HG02642 (cell line): ENCODE data around the gene PAQR7.
"Not testable (repeated sequence)": the region's sequence is repeated elsewhere in the genome, so short reads cannot be mapped to it uniquely, and the experiment has no call there.

Experiments
- ATAC-seq: cut with Tn5 transposase; IDR thresholded peaks from one replicate; pipeline ENCODE4 v1.9.1; 2021; ENCODE audit warnings: mild to moderate bottlenecking; ENCODE audit not compliant: unreplicated experiment, poor library complexity

The PAQR7 gene

DNA sequence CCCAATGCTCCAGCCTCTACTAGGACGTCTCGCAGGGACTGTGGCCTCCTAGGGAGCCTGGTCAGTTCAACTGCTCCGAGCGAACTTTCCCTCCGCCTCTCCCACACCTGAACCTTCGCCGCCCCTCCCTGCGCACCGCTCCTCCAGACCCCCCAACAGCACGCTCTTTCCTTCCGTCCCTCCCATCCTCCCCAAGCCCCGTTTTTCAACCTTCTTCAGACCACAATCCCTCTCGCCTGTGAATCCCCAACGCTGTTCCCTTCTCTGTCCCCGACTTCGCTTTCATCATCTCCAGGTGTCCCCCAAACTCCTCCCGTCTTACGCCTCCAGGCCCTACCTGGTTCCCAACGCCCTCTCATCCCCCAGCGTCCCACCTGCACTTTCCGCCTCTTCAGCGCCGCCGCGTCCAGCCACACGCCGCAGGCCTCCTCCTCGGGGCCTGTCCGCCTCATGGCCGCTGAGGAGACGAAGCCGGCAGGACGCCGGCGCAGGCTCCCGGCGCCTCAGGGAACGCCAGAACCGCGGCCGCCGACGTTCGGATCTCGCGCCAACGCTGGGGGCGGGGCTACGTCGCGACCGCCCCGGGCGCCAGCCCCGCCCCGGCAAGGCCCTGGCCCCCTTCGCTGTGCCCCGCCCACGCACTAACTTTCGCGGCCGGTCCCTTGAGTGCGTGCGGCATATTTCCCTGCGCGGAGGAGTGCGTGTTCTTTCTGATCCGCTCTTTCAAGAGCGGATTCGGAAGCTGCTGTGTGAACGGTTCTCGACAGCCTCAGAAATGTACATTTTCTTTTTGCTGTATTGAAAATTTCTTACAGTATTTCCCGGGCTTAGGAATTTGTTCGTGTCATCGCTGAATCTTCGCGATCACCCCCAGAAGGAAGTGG is 16.4 kb downstream of the PAQR7 start, which contains the start of gene AUNIP:
AUNIP (minus strand) TSS at position 552 of the 884 bp plus-strand sequence; CDS start at position 452, 100 bp downstream.
- peak; percentile 91 for ATAC-seq

- ATAC-seq, result no peak
Observed at GRCh38 chr1:25858494-25858893, 17.0 kb downstream of the PAQR7 start.

DNA sequence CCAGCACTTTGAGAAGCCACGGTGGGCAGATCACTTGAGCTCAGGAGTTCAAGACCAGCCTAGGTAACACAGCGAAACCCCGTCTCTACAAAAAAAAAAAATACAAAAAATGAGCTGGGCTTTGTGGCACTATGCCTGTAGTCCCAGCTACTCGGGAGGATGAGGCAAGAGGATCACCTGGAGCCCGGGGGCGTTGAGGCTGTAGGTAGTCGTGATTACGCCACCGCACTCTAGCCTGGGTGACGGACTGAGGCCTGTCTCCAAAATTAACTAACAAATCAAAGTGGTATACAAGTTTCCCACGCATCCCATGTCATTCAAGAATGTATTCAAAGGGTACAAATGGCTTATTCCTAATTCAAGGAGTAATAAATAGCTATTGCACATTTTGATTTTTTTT is 18.7 kb downstream of the PAQR7 start:
- ATAC-seq, result no peak

DNA sequence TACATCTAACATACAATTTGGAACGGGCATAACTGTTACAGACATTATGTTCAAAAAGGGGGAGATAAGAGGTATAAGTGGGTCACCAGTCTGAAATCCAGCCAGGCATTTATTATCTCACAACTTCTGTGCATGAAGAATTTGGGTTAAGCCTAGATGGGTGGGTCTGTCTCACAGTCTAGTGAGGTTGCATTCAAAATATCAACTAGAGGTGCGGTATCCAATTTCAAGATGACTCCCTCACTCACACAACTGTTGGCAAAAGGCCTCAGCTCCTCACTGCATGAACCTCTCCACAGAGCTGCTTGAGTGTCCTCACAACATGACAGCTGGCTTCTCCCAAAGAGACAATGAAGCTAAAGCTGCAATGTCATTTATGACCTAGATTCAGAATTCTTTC is 21.0 kb downstream of the PAQR7 start:
- no peak for ATAC-seq

- ATAC-seq, result no peak
Observed at GRCh38 chr1:25848531-25848930, 27.0 kb downstream of the PAQR7 start.

DNA sequence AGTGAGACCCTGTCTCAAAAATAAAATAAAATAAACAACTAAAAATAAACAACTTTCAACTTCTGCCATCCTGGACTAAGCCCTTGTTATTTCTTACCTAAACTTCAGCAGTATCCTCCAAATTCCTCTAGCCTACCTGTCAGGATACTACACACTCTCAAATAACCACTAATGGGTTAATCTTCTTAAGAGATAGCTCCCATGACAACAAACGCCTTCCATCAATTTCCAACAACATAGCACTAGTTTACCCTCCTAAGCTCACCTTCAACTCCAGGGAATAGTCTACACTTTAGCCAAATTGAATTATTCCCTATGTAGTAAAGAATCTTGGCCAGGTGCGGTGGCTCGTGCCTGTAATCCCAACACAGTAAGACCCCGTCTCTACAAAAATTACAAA is 27.6 kb downstream of the PAQR7 start:
- no peak for ATAC-seq

- no peak for ATAC-seq
Observed at GRCh38 chr1:25845664-25846063, 29.8 kb downstream of the PAQR7 start.

DNA sequence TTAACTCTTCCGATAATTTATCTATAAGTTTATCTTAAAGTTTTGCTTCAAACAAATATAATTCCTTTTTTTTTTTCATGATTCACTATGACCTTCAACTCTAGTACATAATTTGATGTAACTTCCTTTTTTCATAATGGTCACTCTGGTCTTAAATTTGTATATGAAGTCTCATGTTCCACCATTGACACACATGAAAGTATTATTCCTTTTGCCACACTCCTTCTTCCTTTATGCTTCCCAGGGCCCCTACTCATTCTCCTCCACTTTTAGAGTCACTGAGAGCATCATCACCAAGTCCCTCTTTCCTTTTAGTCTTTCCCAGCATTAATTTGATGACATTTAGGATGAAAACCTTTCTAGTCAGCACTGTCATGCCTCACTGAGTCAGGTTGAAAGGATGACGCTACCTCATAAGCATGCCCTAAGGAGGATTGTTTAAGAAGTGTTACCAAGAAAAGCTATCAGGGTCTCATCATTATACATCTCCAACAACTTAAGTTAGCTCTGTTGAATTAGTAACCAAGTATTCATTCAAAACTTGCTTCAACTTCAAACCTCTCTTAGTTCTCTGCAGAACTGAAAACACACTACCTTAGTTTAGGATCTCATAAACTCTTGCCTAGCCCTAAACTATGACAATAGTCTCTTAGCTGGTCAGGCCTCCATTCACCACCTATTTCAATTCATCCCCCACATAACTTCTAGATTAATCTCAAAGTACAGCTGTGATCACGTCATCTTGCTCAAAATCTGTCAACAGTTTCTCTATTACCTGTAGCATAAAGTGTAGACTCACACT is 30.8 kb downstream of the PAQR7 start:
- no peak for ATAC-seq

DNA sequence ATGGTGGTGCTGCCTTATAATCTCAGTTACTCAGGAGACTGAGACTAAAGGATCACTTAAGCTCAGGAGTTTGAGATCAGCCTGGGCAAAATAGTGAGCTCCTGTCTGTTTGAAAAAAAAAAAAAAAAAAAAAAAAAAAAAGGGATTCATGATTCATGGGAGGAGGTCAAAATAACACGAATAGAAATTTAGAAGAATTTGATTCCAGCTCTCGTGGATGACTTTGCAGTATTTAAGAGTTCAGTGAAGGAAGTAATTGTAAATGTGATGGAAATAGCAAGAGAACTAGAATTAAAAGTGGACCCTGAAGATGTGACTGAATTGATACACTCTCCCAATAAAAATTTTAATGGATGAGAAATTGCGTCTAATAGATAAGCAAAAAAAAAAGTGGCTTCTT is 32.0 kb downstream of the PAQR7 start:
- ATAC-seq, result no peak

GRCh38 chr1:25839808-25840207 is 35.7 kb downstream of the PAQR7 start:
- ATAC-seq, result not testable (repeated sequence)

DNA sequence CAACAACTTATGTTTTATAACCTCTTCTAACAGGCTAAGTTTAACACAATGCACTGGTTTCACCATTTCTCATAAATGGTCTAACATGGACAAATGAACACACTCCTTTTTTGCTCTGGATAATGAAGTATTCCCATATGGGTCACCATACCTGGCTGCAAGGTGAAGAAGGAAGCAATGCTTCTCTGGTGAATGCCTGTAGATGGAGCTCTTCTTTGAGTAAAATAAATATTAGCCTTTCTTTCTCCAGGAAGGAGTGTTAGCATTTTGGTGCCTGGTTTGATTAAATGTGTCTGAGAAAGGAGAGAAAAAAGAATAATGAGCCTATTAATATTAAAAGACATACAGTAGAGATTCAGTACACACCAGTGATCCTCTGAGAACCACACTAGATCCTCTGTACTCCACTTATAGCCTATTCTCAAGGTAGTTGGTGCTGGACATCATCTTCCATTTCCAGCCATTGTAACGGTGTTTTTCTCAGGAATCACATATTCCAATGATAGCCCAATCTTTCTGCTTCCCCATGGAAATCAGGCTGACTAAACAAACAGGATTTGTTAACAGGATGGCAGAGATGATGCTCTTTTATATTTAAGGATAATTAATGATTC is 38.1 kb downstream of the PAQR7 start:
- no peak for ATAC-seq

GRCh38 chr1:25836695-25837094 is 38.8 kb downstream of the PAQR7 start:
- no peak for ATAC-seq

- ATAC-seq, result no peak
Observed at GRCh38 chr1:25834894-25835293, 40.6 kb downstream of the PAQR7 start.

- ATAC-seq, result no peak
Observed at GRCh38 chr1:25833158-25833557, 42.4 kb downstream of the PAQR7 start.

GRCh38 chr1:25832336-25833037 is 43.0 kb downstream of the PAQR7 start:
- no peak for ATAC-seq

DNA sequence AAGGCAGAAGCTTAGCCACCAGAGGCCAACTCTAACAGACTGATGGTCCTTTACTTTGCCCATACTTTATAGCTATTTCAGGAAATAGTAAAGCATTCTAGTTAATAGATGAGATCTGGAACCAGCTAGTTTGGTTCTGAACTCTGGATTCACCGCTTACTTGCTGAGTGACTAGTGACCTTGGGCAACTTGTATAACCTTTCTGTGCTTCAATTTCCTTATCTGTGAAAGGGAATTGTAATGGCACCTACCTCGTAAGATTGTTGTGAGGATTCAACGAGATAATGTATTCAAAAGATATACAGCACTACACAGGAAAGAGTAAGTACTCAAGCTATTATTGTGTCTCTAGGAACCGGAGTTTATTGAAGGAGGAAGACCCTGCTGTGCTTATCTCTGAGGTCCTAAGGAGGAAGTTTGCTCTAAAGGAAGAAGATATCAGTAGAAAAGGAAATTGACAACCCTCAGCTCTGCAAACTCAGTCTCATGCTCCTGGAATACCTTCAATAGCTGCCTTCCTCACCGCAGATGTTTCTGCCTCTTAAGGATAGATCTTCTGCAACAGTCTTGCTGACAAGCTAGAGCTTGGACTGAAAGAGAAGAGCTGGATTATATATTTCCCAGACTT is 43.8 kb downstream of the PAQR7 start:
- no peak for ATAC-seq

- no peak for ATAC-seq
Observed at GRCh38 chr1:25829046-25829445, 46.5 kb downstream of the PAQR7 start.

GRCh38 chr1:25828491-25828890 is 47.0 kb downstream of the PAQR7 start:
- ATAC-seq, result no peak

- no peak for ATAC-seq
Observed at GRCh38 chr1:25826571-25826970, 48.9 kb downstream of the PAQR7 start.

DNA sequence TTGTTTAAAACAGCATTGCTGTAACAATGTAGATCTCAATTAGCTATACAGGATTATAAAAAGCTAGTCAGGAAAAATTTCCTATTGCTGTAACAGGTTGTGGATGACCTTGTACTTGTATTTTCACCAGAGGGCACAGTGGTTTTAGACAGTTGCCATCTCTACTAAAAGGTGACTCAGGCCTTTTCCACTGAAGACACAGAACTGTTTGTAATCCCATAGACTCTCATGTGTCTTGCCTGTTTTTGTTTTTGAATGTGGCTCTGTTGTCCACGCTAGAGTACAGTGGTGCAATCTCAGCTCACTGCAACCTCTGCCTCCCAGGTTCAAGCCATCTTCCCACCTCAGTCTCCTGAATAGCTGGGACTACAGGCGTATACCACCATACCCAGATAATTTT is 49.9 kb downstream of the PAQR7 start:
- ATAC-seq, result no peak
